NOMO-1 (cell line): Measurements from ENCODE around the gene PPP1CA.
A peak's percentile ranks its signal among the peaks of the same experiment; 100 is the strongest.
"Not testable (repeated sequence)": the region's sequence is repeated elsewhere in the genome, so short reads cannot be mapped to it uniquely, and the experiment has no call there.

ENCODE experiments used
- DNase-seq, 2 experiments: peaks; one replicate each; lab custom pipeline; 2025; ENCODE audit not compliant: unreplicated experiment in 2 of 2; lab: John Stamatoyannopoulos, UW

Gene PPP1CA

GRCh38 chr11:67435031-67435726, 33.5 kb upstream of the PPP1CA start:
- DNase-seq, result no peak

- no peak for DNase-seq
Observed at GRCh38 chr11:67434395-67434881, 32.8 kb upstream of the PPP1CA start.

GRCh38 chr11:67433536-67434394, 32.1 kb upstream of the PPP1CA start:
- DNase-seq, result no peak

- DNase-seq, result no peak
Observed at GRCh38 chr11:67432655-67433349, 31.1 kb upstream of the PPP1CA start.

GRCh38 chr11:67431346-67432249, 29.9 kb upstream of the PPP1CA start:
- no peak for DNase-seq

- no peak for DNase-seq
Observed at GRCh38 chr11:67429722-67430121, 28.1 kb upstream of the PPP1CA start.

- DNase-seq, result no peak
Observed at GRCh38 chr11:67429038-67429668, 27.5 kb upstream of the PPP1CA start.

- DNase-seq, result peak; percentile 95 to 97
Observed at GRCh38 chr11:67428052-67429001, 26.7 kb upstream of the PPP1CA start, which contains the start of gene RPS6KB2. TSS of gene RPS6KB2 (plus strand) at chr11:67428494. CDS start at chr11:67428546, 52 bp downstream.

GRCh38 chr11:67427364-67427859, 25.8 kb upstream of the PPP1CA start:
- DNase-seq, result not testable (repeated sequence)

GRCh38 chr11:67423891-67424613, 22.4 kb upstream of the PPP1CA start:
- no peak for DNase-seq

GRCh38 chr11:67423466-67423865, 21.8 kb upstream of the PPP1CA start:
- DNase-seq, result no peak

GRCh38 chr11:67422891-67423290, 21.2 kb upstream of the PPP1CA start:
- DNase-seq, result no peak

GRCh38 chr11:67421430-67422031, 19.9 kb upstream of the PPP1CA start:
- no peak for DNase-seq

GRCh38 chr11:67420646-67421429, 19.2 kb upstream of the PPP1CA start:
- DNase-seq, result peak; percentile 75 to 88

GRCh38 chr11:67420147-67420645, 18.5 kb upstream of the PPP1CA start:
- DNase-seq, result no peak

GRCh38 chr11:67419325-67420049, 17.8 kb upstream of the PPP1CA start:
- no peak for DNase-seq
